HG02884 (cell line): ENCODE results near the gene PWWP2B.
A peak's percentile ranks its signal among the peaks of the same experiment; 100 is the strongest.

Source experiments
- ATAC-seq: cut with Tn5 transposase; IDR thresholded peaks from one replicate; pipeline ENCODE4 v1.9.1; 2021; ENCODE audit warnings: mild to moderate bottlenecking, moderate library complexity; ENCODE audit not compliant: unreplicated experiment

Gene PWWP2B

DNA sequence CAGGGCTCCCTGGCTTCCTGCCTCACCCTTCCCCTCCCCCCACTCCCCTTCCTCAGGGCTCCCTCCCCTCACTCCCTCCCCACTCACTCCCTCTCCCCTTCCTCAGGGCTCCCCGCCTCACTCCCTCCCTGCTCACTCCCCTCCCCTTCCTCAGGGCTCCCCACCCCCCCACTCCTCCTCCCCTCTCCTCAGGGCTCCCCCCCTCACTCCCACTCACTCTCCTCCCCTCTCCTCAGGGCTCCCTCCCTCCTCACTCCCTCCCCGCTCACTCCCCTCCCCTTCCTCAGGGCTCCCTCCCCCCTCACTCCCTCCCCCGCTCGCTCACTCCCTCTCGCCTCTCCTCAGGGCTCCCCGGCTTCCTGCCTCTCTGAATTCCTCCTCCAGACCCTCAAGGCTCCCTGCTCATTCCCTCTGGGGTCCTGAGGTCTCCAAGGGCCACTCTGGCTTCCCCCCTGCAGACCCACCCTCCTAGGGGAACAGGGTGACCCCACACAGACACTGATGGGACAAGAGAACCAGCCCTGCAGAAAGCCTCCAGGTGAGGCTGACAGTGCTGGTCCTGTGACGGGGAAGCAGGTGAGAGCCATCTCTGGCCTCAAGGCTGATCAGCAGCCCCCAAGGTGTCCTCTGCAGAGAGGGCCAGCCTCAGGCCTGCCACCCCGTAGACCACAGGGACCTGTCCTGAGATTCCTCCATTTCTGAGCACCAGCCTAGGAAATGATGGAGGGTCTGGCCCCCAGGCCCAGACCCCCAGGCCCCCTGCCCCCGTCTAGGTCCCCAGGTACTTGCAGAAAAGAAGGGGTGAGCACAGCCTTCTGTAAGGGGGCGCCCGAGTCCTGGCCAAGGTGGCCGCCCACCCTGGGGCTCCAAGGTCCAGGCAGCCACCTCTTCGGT is 47.2 kb downstream of the PWWP2B start:
- no peak for ATAC-seq

GRCh38 chr10:132444877-132445351 is 47.9 kb downstream of the PWWP2B start:
- ATAC-seq = no peak

GRCh38 chr10:132445516-132446194 is 48.7 kb downstream of the PWWP2B start:
- ATAC-seq = no peak

GRCh38 chr10:132446195-132446581 is 49.2 kb downstream of the PWWP2B start:
- ATAC-seq = no peak

GRCh38 chr10:132446661-132447445 is 49.9 kb downstream of the PWWP2B start:
- ATAC-seq = no peak

- no peak for ATAC-seq
Measured at GRCh38 chr10:132447446-132448247, 50.6 kb downstream of the PWWP2B start.

DNA sequence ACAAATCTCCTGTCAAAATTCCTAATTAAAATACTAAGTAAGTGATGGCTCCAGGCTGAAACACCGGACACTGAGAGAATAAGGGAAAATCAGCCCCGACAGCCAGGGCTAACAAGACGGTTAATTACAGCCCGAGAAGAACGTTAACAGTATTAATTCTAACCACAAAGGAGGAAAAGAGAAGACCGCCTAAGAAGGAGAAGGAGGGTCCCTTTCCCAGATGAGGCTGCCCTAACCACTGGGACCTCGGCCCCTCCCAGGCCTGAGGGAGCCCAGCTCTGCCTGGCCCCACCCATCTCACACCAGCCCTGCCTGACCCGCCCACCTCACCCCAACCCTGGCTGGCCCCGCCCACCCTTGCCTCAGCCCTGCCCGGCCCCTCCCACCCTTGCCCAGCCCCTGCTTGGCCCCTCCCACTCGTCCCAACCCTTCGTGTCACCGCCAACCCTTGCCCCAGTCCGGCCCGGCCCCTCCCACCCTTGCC is 51.3 kb downstream of the PWWP2B start:
- no peak for ATAC-seq

- ATAC-seq = no peak
Measured at GRCh38 chr10:132449051-132449810, 52.2 kb downstream of the PWWP2B start.

GRCh38 chr10:132449811-132450181 is 52.8 kb downstream of the PWWP2B start:
- no peak for ATAC-seq

DNA sequence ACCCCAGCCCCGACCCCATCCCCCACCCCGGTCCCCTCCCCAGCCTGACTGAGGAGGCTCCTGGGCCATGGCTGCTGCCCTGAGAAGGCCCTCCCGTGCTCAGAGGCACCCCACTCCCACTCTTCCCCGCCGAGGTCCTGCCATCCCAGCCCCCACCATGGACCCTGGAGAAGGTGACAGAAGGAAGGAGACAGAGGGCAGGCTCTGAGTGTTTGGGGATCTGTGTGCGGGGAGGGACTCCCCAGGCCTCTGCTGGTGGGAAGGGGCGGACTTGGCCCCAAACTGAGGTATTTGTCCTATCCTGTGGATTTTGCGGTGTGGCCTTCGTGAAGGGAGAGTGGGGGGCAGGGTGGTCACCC is 53.4 kb downstream of the PWWP2B start:
- ATAC-seq = no peak

DNA sequence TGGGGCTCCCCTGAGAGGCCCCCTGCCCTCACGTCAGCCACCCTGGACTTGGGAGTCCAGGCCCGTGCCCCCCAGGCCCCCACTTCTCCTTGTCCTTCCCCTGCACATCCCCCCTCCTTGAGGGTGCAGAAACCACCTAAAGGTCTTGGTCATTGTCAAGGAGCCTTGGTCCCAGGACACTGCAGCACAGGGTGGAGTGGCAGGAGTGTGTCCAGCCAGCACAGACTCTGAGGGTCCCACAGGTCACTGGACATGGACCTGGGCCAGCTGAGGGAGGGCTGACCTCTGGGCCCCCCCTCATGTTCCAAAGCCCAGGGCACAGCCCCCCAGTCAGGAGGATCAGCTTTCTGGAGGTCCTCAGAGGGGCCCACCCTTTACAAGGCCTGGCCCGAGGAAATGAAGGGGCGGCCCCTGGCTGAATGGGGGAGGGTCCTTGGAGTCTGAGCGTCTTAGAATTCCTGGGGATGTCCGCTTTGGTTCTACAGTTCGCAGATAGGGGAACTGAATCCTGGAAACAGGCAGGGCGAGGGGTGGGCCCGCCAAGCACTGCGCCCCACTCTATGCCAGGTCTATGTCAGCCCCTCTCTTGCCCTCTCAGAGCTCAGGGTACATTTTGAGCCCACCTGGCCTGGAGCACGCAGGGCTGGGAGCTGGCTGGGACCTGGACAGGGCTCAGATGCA is 54.0 kb downstream of the PWWP2B start:
- ATAC-seq = no peak

DNA sequence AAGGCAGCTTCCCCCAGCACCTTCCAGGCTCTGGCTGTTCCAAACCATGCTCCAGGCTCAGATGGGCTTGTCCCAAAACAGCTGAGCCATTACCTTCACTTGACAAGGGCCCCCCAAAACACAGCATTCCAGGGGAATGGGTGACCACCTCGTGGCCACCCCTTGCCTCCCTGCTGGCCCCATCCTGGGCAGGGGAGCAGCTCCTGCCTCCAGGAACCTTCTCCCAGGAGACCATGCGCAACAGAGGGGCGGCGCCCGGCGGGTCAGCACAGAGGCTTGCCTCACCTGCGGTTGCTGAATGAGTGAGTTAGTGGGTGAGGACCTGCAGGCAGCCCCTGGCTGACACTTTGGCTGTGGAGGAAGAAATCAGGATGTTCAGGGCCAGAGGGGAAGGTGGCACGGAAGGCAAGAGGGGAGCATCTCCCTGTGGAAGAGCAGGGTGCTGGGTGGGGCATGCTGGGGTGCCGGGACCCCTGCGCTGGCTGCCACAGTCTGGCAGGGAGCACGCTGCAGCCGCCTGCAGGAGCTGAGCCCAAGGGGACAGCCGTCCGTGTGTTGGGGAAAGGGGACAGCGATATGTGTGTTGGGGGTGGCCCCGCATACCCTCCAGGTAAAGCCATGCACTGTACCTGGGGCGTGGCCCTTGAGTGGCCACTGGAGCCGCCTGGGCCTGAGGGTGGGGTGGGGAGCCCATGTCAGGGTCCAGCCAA is 54.7 kb downstream of the PWWP2B start:
- no peak for ATAC-seq

- ATAC-seq = no peak
Measured at GRCh38 chr10:132452216-132452650, 55.2 kb downstream of the PWWP2B start.

DNA sequence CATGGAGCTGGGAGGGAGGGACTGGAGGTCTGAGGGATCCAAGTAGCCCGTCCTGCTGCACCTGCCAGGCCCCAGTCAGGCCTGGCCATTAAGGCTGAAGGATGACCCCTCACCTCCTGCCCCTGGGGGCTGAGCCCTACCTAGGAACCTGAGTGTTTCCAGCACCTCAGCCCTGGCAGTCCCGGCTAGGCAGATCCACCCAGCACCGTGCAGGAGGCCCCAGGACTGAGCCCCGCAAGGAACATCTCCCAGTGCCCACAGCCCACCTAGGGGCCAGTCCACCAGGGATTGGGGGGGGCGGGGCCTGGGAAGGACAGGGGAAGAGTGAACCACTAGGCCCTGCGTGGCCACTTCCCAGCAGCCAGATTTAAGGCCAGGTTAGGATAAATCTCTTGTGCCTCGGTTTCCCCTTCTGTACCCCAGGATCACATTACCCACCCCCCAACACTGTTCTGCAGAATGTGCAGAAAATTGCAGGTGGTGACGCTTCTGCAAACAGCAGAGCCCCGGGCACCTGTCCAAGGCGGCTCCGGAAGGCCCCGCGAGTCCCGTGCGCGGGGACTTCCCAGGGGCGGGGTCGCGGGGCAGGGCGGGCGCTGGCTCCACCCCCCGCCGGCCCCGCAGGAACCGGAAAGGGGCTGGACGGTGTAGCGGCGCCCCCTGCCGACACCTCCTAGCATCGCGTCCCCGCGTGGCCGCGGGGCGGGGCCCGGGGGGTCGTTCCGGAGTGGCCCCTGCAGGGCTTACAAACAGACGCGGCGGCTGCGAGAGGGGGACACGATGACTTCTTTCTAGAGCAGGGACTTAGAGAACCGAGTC is 55.9 kb downstream of the PWWP2B start:
- ATAC-seq = peak; percentile 81

DNA sequence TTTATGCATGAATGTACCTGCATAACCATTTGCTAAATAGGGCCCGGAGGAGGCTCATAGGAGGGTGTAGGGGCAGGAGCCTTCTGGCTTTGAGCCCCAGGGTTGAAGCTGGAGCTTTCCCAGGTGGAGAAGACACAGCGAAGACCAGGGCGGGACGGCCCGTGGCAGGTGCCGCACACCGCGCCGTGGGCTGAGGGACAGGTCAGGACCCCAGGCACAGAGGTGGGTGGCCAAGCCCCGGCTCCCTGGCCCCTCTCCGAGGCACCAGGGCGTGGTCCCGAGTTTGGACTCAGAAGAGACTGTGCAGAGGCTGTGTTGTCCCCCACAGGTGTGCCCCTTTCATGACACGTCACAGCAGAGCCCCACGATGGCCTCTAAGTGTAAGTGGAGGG is 56.5 kb downstream of the PWWP2B start:
- peak; percentile 19 for ATAC-seq

DNA sequence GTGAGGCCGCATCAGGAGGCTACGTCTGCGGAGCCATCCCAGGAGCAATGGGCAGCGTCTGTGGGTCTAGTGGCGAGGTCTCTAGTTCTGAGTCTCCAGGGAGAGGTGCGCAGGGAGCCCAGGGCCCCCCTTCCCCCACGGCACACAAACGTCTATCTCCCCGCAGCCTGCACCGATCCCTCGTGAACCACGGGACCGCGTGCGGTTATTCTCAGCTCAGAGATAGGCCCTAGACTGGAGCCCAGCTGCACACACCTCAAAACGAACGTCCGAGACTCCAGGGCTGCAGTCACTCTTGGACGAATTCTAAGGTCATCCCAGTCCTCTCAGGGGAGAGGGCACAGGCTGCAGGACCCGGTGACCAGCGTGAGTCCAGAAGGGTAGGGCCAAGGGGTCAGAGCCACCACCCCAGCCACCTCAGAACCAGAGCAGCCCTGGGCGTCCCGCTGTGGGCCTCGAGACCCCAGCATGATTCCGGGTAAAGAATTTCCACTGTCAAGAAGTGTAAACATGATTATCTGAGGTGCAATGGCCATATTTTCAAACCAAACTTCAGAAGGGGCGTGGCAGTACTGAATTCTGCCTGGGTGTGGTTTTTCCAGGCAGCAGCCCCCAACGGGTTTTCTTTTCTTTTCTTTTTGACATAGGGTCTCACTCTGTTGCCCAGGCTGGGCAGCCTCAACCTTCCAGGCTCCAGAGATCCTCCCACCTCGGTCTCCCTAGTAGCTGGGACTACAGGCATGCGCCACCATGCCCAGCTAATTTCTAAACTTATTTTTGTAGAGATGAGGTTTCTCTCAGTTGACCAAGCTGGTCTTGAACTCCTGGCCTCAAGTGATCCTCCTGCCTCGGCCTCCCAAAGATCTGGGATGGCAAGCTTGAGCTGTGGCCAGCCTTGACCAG is 57.5 kb downstream of the PWWP2B start:
- no peak for ATAC-seq
